Measurements from ENCODE around the gene SSUH2. TPM values are rescaled to one million over a fixed set of nuclear protein-coding genes. Genes with fewer than 3 reads are reported as not detected.

Gene SSUH2
- polyA plus RNA-seq, 1 experiment, result 0.26 TPM

GRCh38 chr3:8578282-8578681 lies 66.3 kb downstream of the SSUH2 start:
- POLR2A ChIA-PET, result no interaction called here
- no peak for DNase-seq (ENCODE audit: low read depth)
- Histone ChIP-seq H3K36me3 (ENCODE audit: control insufficient read depth, insufficient read depth, low read length) (no peaks in the 10 kb centered on the region), H3K27me3 (ENCODE audit: control insufficient read depth, insufficient read depth, low read length) (no peaks in the 10 kb centered on the region), H3K4me3 (ENCODE audit: low read depth, low read length) (no peak overlapping the region)
- CTCF ChIA-PET, result no interaction called here
- no peak for TF ChIP-seq CTCF (IDR thresholded peaks at IDR 0.05; ENCODE audit: insufficient read depth, low read depth, low read length)

GRCh38 chr3:8576841-8577571 lies 67.6 kb downstream of the SSUH2 start:
- DNase-seq (ENCODE audit: low read depth), result peak; percentile 74
- TF ChIP-seq CTCF (IDR thresholded peaks at IDR 0.05; ENCODE audit: insufficient read depth, low read depth, low read length), result no peak
- POLR2A ChIA-PET, result interaction anchor here (1.0 to 1.1 kb wide), 2 partner anchors 9 to 75 kb away, joined by 3 to 5 read pairs; partner anchors contain the start of gene LMCD1
- H3K27me3 ChIP-seq (ENCODE audit: control insufficient read depth, insufficient read depth, low read length), result no peaks in the 10 kb centered on the region
- CTCF ChIA-PET, result interaction anchor here (0.7 to 1.5 kb wide), 3 partner anchors 10 to 134 kb away, joined by 3 to 4 read pairs (median 3); no protein-coding TSS in a partner anchor
- H3K4me3 ChIP-seq (ENCODE audit: low read depth, low read length), result no peak overlapping the region
- H3K36me3 ChIP-seq (ENCODE audit: control insufficient read depth, insufficient read depth, low read length), result no peaks in the 10 kb centered on the region

- ChIA-PET POLR2A (no interaction called here), CTCF (interaction anchor here (0.7 to 1.5 kb wide), 2 partner anchors 15 to 134 kb away, joined by 3 to 4 read pairs; no protein-coding TSS in a partner anchor)
- no peak for DNase-seq (ENCODE audit: low read depth)
- H3K4me3 ChIP-seq (ENCODE audit: low read depth, low read length), result no peak overlapping the region
- no peaks in the 10 kb centered on the region for H3K36me3 ChIP-seq (ENCODE audit: control insufficient read depth, insufficient read depth, low read length)
- TF ChIP-seq CTCF (IDR thresholded peaks at IDR 0.05; ENCODE audit: insufficient read depth, low read depth, low read length), result no peak
- H3K27me3 ChIP-seq (ENCODE audit: control insufficient read depth, insufficient read depth, low read length), result no peaks in the 10 kb centered on the region
These were observed 68.2 kb downstream of the SSUH2 start for GRCh38 chr3:8576436-8576835.

GRCh38 chr3:8575364-8576104 lies 69.1 kb downstream of the SSUH2 start:
- POLR2A ChIA-PET, result no interaction called here
- CTCF ChIA-PET, result interaction anchor here (0.7 to 3.8 kb wide), 5 partner anchors 17 to 133 kb away, joined by 3 to 14 read pairs (median 6); no protein-coding TSS in a partner anchor
- no peak overlapping the region for H3K4me3 ChIP-seq (ENCODE audit: low read depth, low read length)
- H3K36me3 ChIP-seq (ENCODE audit: control insufficient read depth, insufficient read depth, low read length), result no peaks in the 10 kb centered on the region
- no peak for TF ChIP-seq CTCF (IDR thresholded peaks at IDR 0.05; ENCODE audit: insufficient read depth, low read depth, low read length)
- peak; percentile 1 for DNase-seq (ENCODE audit: low read depth)
- H3K27me3 ChIP-seq (ENCODE audit: control insufficient read depth, insufficient read depth, low read length), result no peaks in the 10 kb centered on the region

- no peak overlapping the region for H3K4me3 ChIP-seq (ENCODE audit: low read depth, low read length)
- TF ChIP-seq CTCF (IDR thresholded peaks at IDR 0.05; ENCODE audit: insufficient read depth, low read depth, low read length), result no peak
- no peak for DNase-seq (ENCODE audit: low read depth)
- H3K36me3 ChIP-seq (ENCODE audit: control insufficient read depth, insufficient read depth, low read length), result peaks cover 4% of the 10 kb centered on the region; the same call in 1 of the 2 replicates
- POLR2A ChIA-PET, result no interaction called here
- CTCF ChIA-PET, result interaction anchor here (0.7 to 3.8 kb wide), 6 partner anchors 16 to 158 kb away, joined by 3 to 14 read pairs (median 4); no protein-coding TSS in a partner anchor
- no peaks in the 10 kb centered on the region for H3K27me3 ChIP-seq (ENCODE audit: control insufficient read depth, insufficient read depth, low read length)
These were observed 69.8 kb downstream of the SSUH2 start for GRCh38 chr3:8574670-8575322.

All from BJ (cell line).